Lung (tissue), 12 donors: ENCODE data around the gene UBXN11. TPM values are rescaled to one million over a fixed set of nuclear protein-coding genes. Genes with fewer than 3 reads are reported as not detected.
A peak's percentile ranks its signal among the peaks of the same experiment; 100 is the strongest.

Experiments used
- ATAC-seq: fragments of 200-7000 bp; cut with Tn5 transposase; one replicate; pipeline ENCODE4 v1.9.1; 2020; ENCODE audit warnings: moderate number of reproducible peaks; ENCODE audit not compliant: insufficient read depth, low FRiP score
- DNase-seq, 3 donors: peaks; one replicate each; pipeline ENCODE4 v3.0.0-alpha.2; 2013 to 2017
- H3K27ac ChIP-seq, 2 donors: one replicate each; pipeline ENCODE4 v1.5.1; 2013; ENCODE audit warnings: mild to moderate bottlenecking in 2 of 2, moderate library complexity in 2 of 2, control low read depth in 1 of 2, inconsistent platforms in 1 of 2, low read depth in 1 of 2, low read length in 1 of 2
- H3K27me3 ChIP-seq, 3 donors: one replicate each; pipeline ENCODE4 v1.5.1; 2013; ENCODE audit warnings: low read length in 2 of 3; ENCODE audit not compliant: control insufficient read depth in 3 of 3, insufficient read depth in 3 of 3
- H3K36me3 ChIP-seq, 4 donors: one replicate each; pipeline ENCODE4 v1.5.1; 2013; ENCODE audit warnings: low read length in 4 of 4, mild to moderate bottlenecking in 1 of 4, moderate library complexity in 1 of 4; ENCODE audit not compliant: control insufficient read depth in 4 of 4, insufficient read depth in 4 of 4
- H3K4me1 ChIP-seq, 5 donors: one replicate each; pipeline ENCODE4 v1.5.1; 2013; ENCODE audit warnings: low read length in 5 of 5, mild to moderate bottlenecking in 2 of 5, moderate library complexity in 1 of 5; ENCODE audit not compliant: control insufficient read depth in 5 of 5, insufficient read depth in 5 of 5
- H3K4me3 ChIP-seq: one replicate; pipeline ENCODE4 v1.5.1; 2013; ENCODE audit warnings: mild to moderate bottlenecking, control low read depth, moderate library complexity
- H3K9ac ChIP-seq, 2 donors: one replicate each; pipeline ENCODE4 v1.5.1; 2013; ENCODE audit warnings: low read length in 2 of 2, control low read depth in 1 of 2; ENCODE audit not compliant: insufficient read depth in 1 of 2
- H3K9me3 ChIP-seq, 4 donors: one replicate each; pipeline ENCODE4 v1.5.1; 2013; ENCODE audit warnings: low read length in 3 of 4, mild to moderate bottlenecking in 1 of 4, moderate library complexity in 1 of 4; ENCODE audit not compliant: control insufficient read depth in 4 of 4, insufficient read depth in 3 of 4
- CTCF ChIP-seq: IDR thresholded peaks from 2 replicates; pipeline ENCODE4 v1.5.1; 2012; ENCODE audit warnings: mild to moderate bottlenecking; ENCODE audit errors: control extremely low read depth, extremely low read depth
- WGBS, 2 donors: extraction: QIAGEN DNeasy Blood & Tissue Kit; methylation state at CpG; one replicate each; pipeline ENCODE4 v1.1.7; 2013; 5-methylcytosine and 5-hydroxymethylcytosine counted together
- polyA plus RNA-seq, 2 donors: library from polyadenylated mRNA; stranded (reverse); fragments of 200-250 nt; gene quantifications; one replicate each; pipeline ENCODE4 v1.2.1, GENCODE V29; 2013
- total RNA-seq, 2 donors: library from RNA; depleted of rRNA in 1 of 2; stranded (reverse); fragments of >200 nt in 1 of 2; gene quantifications; one replicate each; pipeline ENCODE4 v1.2.1, GENCODE V29; 2014 to 2021
- donor health status: control.
- donor health status: control.
- donor health status: Bipolar disorder and iron deficiency.
- donor health status: healthy.
- donor health status: DM: yes; HTN: yes; CAD: no.

The UBXN11 gene
- total and polyA plus RNA-seq, 4 donors = 20.1 to 82.1 (median 54.9) TPM

- H3K9ac ChIP-seq = peak overlapping the region; percentile 29 to 73
- DNase-seq = no peak
- 34 to 48% methylated on average over 9 of the region's 9 CpGs for WGBS, 2 donors
Observed at GRCh38 chr1:26278724-26279455, 27.5 kb downstream of the UBXN11 start.

GRCh38 chr1:26278303-26278702, 28.1 kb downstream of the UBXN11 start:
- Histone ChIP-seq H3K27me3 (no peaks in the 10 kb centered on the region), H3K9me3 (no peaks in the 10 kb centered on the region), H3K36me3 (peaks cover 0 to 14% (median 8%) of the 10 kb centered on the region in 4 donors), H3K27ac (peak overlapping the region; percentile 63 to 96), H3K4me3 (no peak overlapping the region), H3K9ac (no peak overlapping the region), H3K4me1 (peaks cover 9 to 44% (median 31%) of the 10 kb centered on the region in 5 donors)
- DNase-seq = peak in 1 of 3 donors; percentile 40
- no peak for ATAC-seq
- WGBS, 2 donors = 42 to 56% methylated on average over 4 of the region's 4 CpGs
- TF ChIP-seq CTCF = no peak

More at GRCh38 chr1:26278724-26279455, 27.5 kb downstream of the UBXN11 start:
- TF ChIP-seq CTCF = no peak
- Histone ChIP-seq H3K4me1 (peaks cover 9 to 44% (median 31%) of the 10 kb centered on the region in 5 donors), H3K36me3 (peaks cover 0 to 16% (median 9%) of the 10 kb centered on the region in 4 donors), H3K9me3 (no peaks in the 10 kb centered on the region), H3K4me3 (no peak overlapping the region), H3K27ac (peak overlapping the region; percentile 96 to 97), H3K27me3 (no peaks in the 10 kb centered on the region)
- ATAC-seq = no peak

GRCh38 chr1:26277719-26278118, 28.7 kb downstream of the UBXN11 start:
- Histone ChIP-seq H3K9ac (no peak overlapping the region), H3K27ac (peak overlapping the region; percentile 63 to 96), H3K4me1 (peaks cover 9 to 42% (median 31%) of the 10 kb centered on the region in 5 donors), H3K36me3 (peaks cover 0 to 13% (median 8%) of the 10 kb centered on the region in 4 donors), H3K4me3 (no peak overlapping the region), H3K27me3 (no peaks in the 10 kb centered on the region), H3K9me3 (no peaks in the 10 kb centered on the region)
- TF ChIP-seq CTCF = no peak
- no peak for DNase-seq
- 86 to 92% methylated on average over 1 of the region's 1 CpG for WGBS, 2 donors
- no peak for ATAC-seq
